Sciatic nerve (tissue), 2 donors: ENCODE data around the gene RTCA. TPM values are rescaled to one million over a fixed set of nuclear protein-coding genes. Genes with fewer than 3 reads are reported as not detected.
"Not testable (repeated sequence)": the region's sequence is repeated elsewhere in the genome, so short reads cannot be mapped to it uniquely, and the experiment has no call there.

Source experiments
- ATAC-seq: fragments of 200-7000 bp; cut with Tn5 transposase; one replicate; pipeline ENCODE4 v1.9.1; 2020; ENCODE audit warnings: mild to moderate bottlenecking, moderate library complexity
- DNase-seq: peaks from one replicate; pipeline ENCODE4 v3.0.0-alpha.2; 2020; ENCODE audit warnings: low spot score
- intact Hi-C: fragments of 100-400 bp; cut with DNase I; formaldehyde crosslinking; loops from one replicate; pipeline ENCODE4 v1.14.2; 2022
- microRNA-seq: library from miRNA; unstranded; fragments of <30 nt; microRNA quantifications from one replicate; pipeline ENCODE4 v1.2.0, GENCODE V29; 2020
- total RNA-seq: library from RNA; stranded (reverse); fragmentation: NEBNext Ultra II Directional; extraction: Animal tissue kit (Norgen Biotek cat#: 25700); gene quantifications from one replicate; pipeline ENCODE4 v1.2.1, GENCODE V29; 2021
- donor health status: DM: no; HTN: no; CAD: no.
- donor health status: DM: no; HTN: no; CAD: no.

RTCA gene
- total RNA-seq, 1 donor from 2014 or later = 23.6 TPM

DNA sequence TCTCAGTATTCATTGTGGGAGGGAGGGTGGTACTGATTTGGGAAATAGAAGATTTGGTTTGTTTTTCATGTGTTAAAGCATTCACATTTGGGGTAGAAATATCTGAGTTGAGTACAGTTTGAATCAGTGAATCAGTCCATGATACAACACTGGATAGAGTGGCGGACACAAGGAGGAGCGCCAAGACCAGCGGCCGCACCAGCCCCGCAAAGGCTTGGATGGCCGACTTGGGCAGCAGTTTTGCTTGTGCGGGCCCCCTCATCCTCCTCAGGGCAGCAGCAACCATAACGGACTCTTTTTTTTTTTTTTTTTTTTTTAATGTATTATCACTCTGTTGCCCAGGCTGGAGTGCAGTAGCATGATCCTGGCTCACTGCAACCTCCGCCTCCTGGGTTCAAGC is 66.3 kb downstream of the RTCA start:
- intact Hi-C loops = no loop called here
- DNase-seq = no peak
- no peak for ATAC-seq

DNA sequence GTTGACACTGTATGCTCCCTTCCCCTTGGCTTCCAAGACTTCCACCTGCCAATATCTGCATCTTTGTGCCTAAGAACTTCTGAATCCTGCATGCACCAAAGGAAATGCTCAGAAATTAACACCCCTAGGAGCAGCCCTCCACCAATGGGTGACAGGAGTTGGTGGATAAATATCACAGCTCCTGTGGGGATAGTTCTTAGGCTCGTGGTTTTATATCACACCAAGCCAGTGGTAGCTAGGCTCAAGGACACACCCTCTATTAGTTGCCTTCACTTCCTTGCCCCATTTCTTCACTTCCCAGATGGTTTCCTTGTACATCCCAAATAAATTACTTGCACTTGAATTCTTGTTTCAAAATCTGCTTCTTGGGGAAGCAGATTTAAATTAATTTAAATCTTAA is 69.4 kb downstream of the RTCA start:
- DNase-seq = no peak
- no peak for ATAC-seq
- intact Hi-C loops = no loop called here

DNA sequence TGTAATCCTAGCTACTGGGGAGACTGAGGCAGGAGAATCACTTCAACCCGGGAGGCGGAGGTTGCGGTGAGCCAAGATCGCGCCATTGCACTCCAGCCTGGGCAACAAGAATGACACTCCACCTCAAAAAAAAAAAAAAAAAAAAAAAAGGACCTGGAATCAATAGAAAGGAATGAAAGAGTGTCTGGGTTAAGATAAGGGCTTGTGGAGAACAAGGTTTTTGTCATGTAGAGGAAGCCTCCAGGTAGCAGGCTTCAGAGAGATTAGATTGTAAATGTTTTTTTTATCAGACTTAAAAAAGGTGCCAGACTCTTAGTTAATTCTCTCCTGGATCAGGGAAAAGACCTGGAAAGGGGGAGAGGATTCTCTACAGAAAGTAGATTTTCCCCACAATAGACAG is 71.9 kb downstream of the RTCA start:
- intact Hi-C loops, ATAC-seq, DNase-seq: not testable (repeated sequence)

DNA sequence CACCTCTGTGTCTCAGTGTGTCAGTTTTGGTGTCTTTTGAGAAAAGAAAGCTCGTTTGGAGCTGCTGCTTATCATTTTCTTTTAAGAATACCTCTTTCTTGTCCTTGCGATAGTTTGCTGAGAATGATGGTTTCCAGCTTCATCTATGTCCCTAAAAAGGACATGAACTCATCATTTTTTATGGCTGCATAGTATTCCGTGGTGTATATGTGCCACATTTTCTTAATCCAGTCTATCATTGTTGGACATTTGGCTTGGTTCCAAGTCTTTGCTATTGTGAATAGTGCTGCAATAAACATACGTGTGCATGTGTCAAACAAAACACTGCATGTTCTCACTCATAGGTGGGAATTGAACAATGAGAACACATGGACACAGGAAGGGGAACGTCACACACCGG is 73.7 kb downstream of the RTCA start:
- intact Hi-C loops, ATAC-seq, DNase-seq: not testable (repeated sequence)

DNA sequence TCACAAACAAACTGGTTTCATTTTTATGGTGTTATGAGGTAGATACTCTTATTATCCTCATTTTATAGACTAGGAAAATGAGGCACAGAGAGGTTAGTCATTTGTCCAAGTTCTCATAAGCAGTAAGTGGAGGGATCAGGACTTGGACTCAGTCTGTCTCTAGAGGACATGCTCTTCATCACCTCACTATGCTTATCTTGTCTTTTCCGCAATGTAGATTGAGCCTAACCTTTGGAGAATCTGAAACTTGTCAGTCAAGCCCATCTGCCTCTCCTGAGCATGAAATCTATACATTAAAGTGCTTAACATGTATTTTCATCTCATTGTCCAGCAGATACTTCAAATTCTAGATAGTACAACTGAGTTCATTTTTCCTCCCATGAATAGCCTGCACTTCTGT is 74.5 kb downstream of the RTCA start:
- ATAC-seq (no peak), DNase-seq (no peak)
- intact Hi-C loops = no loop called here

DNA sequence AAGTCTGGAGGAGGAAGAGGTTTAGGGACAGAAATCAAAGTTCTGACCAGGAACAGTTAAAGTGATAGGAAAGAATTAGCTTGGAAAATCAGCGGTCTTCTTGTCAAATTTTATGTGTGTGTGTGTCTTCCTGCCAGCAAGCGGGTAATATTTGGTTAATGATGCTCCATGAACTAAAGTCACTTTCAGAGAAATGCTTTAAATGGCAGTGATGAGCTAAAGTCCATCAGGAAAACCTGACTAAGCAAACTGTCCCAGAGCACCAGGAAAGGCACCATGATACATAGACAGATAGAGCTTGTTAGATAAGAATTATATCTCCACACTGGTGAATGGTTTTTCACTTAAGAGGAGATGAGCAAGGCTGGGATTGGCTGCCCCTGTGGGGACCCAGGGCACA is 76.3 kb downstream of the RTCA start:
- DNase-seq (no peak), ATAC-seq (no peak)
- intact Hi-C loops = no loop called here

Small RNA genes lying within 50 kb of the gene (microRNA-seq; reads per million reads assigned to microRNA genes)
- not detected for gene MIR553

Other genes with a start within 250 kb of the RTCA start
- 3.1 TPM for gene SASS6, start 133.3 kb upstream of the RTCA start, total RNA-seq
- 25.8 TPM for gene TRMT13, start 133.1 kb upstream of the RTCA start, total RNA-seq
- 1.7 TPM for gene LRRC39, start 88.0 kb upstream of the RTCA start, total RNA-seq
- 16.2 TPM for gene DBT, start 16.4 kb upstream of the RTCA start, total RNA-seq
- gene CDC14A, start 86.3 kb downstream of the RTCA start, total RNA-seq = 16.8 TPM